SW 1271 (cell line): ENCODE results near the gene GATC.
"Not testable (repeated sequence)": the region's sequence is repeated elsewhere in the genome, so short reads cannot be mapped to it uniquely, and the experiment has no call there.

Experiments used
- DNase-seq, 2 experiments: peaks; one replicate each; lab custom pipeline; 2025; lab: John Stamatoyannopoulos, UW

The GATC gene

GRCh38 chr12:120437735-120438494 lies 8.3 kb upstream of the GATC start, which contains the start of gene COX6A1:
Gene COX6A1 (plus strand): TSS chr12:120438113. CDS start chr12:120438127, 14 bp downstream.
- peak; percentile 96 to 99 for DNase-seq

DNA sequence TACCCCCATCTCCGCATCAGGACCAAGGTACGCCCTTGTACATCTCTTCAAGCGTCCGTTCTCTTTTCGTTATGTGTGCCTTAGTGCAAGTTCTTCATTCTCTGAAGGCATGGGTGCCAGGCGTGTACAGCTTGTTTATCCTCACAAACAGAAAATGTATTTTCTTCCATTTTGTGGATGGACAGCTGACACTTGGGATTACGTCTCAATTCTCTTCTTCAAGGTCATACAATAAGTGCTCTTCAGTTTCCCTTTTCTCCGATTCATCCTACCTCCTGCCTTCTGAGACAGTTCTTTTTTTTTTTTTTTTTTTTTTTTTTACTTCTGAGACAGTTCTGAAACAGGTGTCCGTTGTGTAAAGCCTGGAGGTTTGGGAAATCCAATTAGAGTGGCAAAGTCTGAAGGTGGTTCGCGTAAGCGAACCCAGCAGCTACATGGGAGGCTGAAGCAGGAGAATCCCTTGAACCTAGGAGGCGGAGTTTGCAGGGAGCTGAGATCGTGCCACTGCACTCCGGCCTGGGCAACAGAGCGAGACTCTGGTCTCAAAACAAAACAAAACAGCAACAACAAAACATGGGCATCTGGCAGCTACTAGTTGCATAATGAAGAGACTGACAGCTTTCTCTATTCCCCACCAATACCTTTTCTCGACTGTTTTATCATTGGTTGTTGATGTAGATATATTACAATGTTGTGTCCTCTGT lies 7.6 kb upstream of the GATC start:
- DNase-seq: no peak

DNA sequence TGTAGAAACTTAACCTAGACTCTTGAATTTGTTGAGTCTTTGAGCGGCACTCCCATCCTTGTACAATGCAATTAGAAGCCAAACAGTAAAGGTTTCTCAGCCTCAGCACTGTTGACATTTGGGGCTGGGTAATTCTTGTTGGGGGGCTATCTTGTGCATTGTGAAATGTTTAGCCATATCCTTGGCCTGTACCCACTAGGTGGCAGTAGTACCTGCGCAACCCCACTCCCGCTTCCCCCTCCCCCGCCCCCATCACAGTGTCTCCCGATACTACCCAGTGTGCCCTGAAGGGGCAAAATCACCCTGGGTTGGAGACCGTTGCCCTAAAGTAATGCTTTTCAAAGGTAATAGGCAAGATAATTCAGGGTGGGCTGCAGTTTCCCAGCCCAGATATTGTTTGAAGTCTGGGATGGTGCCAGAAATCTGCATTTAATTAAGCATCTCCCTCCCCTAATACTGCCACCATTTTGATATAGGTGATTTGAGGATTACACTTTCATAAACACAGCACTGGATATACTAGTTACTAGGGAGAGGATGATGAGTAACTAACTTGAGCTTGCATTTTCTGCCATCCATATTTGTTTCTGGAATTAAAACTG lies 6.5 kb upstream of the GATC start:
- DNase-seq: peak in 1 of 2 experiments; percentile 73

GRCh38 chr12:120444676-120445075 lies 1.6 kb upstream of the GATC start:
- DNase-seq: no peak

- DNase-seq: not testable (repeated sequence)
These were observed 567 bp downstream of the GATC start for GRCh38 chr12:120446844-120447178.

DNA sequence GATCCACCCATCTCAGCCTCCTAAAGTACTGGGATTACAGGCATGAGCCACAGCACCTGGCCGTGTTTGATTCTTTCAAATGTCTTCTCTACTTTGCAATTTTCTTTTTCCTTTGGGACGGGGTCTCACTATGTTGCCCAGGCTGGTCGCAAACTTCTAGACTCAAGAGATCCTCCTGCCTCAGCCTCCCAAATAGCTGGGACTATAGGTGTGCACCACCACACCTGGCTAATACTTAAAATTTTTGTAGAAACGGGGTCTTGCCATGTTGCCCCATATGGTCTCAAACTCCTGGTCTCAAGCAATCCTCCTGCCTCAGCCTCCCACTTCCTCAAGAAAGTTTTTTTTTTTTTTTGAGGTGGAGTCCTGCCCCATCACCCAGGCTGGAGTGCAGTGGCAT lies 1.7 kb downstream of the GATC start:
- DNase-seq: no peak

DNA sequence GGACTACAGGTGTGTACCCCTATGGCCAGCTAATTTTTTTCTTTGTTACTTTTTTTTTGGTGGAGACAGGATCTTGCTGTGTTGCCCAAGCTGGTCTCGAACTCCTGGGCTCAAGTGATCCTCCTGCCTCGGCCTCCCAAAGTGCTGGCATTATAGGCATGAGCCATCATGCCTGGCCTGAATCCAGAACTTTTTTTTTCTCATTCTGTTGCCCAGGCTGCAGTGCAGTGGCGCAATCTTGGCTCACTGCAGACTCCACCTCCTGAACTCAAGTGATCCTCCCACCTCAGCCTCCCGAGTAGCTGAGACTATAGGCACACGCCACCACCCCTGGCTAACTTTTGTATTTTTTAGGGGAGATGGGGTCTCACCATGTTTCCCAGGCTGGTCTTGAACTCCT lies 6.3 kb downstream of the GATC start:
- DNase-seq: not testable (repeated sequence)

- DNase-seq: no peak
These were observed 7.0 kb downstream of the GATC start for GRCh38 chr12:120453060-120453750.

- DNase-seq: peak in 1 of 2 experiments; percentile 48
These were observed 7.7 kb downstream of the GATC start for GRCh38 chr12:120453977-120454376.

- no peak for DNase-seq
These were observed 9.1 kb downstream of the GATC start for GRCh38 chr12:120455302-120455701.

DNA sequence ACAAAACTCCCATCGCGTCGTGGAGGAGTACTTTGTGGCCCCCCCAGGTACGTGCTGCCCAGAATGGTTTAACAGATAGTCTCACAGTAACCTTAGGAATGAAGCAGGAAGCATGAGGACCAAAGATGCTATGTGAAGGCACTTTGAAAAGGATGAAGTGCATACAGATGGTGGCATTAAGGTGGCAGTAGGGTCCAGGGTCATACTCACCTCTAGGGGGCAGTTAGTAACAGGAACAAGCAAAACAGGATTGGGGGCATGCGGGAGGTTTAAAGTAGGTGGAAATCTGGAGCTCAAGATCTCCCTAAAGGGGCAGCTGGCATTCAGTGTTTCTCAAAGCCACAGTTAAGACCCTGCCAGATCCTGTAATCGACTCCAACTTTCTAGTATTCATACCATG lies 10.9 kb downstream of the GATC start:
- peak in 1 of 2 experiments; percentile 43 for DNase-seq

DNA sequence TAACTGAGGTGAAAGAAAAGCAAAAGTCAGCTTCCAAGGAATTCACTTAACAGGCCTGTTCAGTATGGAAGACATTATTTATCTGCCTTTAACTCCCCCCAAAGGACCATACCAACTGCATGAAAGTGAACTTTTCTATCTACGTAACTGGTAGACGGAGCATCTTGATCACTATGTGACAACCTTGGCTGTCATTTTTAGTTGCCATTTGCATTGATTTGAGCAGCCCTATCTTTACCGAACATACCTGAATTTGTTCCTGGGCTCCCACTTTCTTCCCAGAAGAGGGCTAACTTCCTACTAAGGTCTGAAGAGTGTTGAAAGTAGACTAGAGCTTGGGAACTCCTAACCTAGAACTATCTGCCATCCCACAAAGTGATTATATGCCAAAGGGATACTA lies 13.9 kb downstream of the GATC start:
- DNase-seq: no peak

- DNase-seq: no peak
These were observed 15.9 kb downstream of the GATC start for GRCh38 chr12:120462099-120462640.

DNA sequence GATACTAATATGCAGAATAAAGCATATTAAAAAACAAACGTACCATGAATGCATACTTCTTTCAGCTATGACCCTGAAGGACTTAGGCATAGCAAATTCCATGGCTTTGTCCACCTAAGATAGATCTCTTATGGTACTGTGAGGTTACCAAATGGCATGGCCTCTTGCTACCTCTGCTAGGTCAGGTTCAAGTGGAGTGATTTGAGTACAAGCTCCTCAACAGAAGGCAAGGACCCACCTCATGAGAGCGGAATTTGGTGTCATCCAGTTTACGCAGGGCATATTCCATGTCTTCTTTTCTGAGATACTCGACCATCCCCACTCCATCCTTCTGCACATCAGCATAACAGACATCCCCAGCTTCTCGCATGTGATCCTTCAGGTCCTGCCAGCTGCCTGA lies 17.5 kb downstream of the GATC start:
- no peak for DNase-seq

DNA sequence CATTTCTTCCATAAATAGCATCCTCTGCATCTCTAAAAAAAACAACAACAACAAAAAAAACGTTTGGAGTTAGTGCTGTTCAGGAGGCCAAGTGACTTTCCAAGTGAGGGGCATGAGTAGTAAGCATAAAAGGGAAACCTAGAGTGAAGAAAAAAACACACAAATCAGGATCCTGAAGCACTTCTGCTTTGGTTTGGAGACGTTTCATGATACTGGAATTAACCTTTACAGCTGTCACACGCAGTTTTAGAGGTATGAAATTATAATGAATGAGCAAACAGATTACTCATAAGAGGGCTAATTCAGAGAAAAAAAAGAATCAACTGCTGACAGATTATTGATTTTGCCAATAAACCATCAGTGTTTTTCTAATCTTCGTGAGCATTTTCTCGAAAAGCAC lies 19.5 kb downstream of the GATC start:
- DNase-seq: no peak

DNA sequence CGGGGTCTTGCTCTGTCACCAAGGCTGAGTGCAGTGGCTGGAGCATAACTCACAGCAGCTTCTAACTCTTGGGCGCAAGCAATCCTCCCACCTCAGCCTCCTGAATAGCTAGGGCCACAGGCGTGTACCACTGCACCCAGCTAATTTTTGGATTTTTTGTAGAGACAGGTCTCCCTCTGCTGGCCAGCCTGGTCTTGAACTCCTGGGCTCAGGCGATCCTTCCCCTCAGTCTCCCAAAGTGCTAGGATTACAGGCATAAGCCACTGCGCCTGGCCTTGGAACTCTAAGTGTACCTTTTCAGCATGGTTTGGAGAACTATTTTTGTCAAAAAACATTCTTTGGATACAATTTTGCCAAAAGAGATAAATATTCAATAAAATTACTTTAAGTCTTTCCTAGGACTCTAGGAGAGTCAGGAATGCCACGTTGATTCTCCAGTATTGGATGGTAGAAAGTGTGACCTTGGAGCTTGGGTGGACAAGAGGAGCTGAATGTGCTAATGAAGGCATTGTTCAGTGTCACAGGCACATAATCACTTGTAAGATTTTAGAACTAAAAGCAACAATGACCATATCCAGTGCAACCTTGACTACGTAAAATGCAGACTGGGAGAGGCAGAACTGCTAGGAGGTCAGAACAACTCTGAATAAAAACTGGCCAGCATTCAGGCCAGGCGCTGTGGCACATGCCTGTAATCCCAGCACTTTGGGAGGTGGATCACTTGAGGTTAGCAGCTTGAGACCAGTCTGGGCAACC lies 20.5 kb downstream of the GATC start:
- DNase-seq: peak in 1 of 2 experiments; percentile 48

- no peak for DNase-seq
These were observed 21.2 kb downstream of the GATC start for GRCh38 chr12:120467439-120467838.

DNA sequence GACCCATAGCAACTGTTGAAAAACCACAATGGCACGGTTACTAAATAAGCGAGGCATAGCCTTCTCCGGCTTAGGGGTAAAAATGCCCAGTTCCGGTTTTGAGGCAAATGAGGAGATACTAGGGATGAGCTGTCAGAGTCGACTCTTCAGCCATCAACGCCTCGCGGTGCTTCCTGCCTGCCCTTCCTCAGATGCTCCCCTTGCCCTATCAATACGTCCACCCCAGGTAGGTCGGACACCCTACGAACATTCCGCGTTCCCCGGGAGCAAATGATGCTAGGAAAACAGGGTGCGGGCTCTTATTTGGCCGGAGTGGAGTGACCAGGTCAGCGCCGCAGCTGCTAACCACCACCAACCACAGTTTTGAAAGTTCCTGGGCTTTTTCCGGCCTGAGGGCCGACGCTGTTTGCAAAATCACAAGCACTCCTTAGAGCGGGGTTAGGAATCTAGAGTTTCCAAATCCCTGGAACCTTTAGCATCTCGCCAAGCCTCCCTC lies 22.1 kb downstream of the GATC start:
- peak in 1 of 2 experiments; percentile 40 for DNase-seq

- no peak for DNase-seq
These were observed 22.7 kb downstream of the GATC start for GRCh38 chr12:120468821-120469449.

- peak; percentile 89 to 93 for DNase-seq
These were observed 23.4 kb downstream of the GATC start, which contains the start of gene SRSF9 for GRCh38 chr12:120469450-120470149. Gene SRSF9 (minus strand): TSS chr12:120469748. CDS start chr12:120469609, 139 bp downstream.
